ENCODE data around the gene SCYGR6. TPM values are rescaled to one million over a fixed set of nuclear protein-coding genes. Genes with fewer than 3 reads are reported as not detected.

Gene SCYGR6
- total RNA-seq, 2 donors from 2014 or later: not detected

- H3K27me3 Mint-ChIP-seq (ENCODE audit: insufficient read depth): peaks cover 22% of the 10 kb centered on the region
- Histone ChIP-seq H3K4me3 (ENCODE audit: low read length) (no peak overlapping the region), H3K9me3 (ENCODE audit: control insufficient read depth, low read length) (no peaks in the 10 kb centered on the region), H3K27me3 (ENCODE audit: control insufficient read depth, insufficient read depth, low read length, poor library complexity, severe bottlenecking) (peaks cover 18% of the 10 kb centered on the region), H3K36me3 (ENCODE audit: control insufficient read depth, insufficient read depth, low read length) (no peaks in the 10 kb centered on the region), H3K4me1 (ENCODE audit: control insufficient read depth, insufficient read depth, low read length) (no peaks in the 10 kb centered on the region), H3K9ac (ENCODE audit: extremely low read depth, low read length, poor library complexity, severe bottlenecking) (no peak overlapping the region), H3K27ac (ENCODE audit: low read depth, low read length) (no peak overlapping the region)
- WGBS, 2 experiments (ENCODE audit: insufficient coverage in 1 of 2, insufficient read length in 1 of 2): 100% methylated on average over 1 of the region's 1 CpG; no CpG with 5 or more reads in 1 of the 2 experiments
- no peak overlapping the region for H3K27ac Mint-ChIP-seq
- H3K4me3 Mint-ChIP-seq: no peak overlapping the region
- no peak for DNase-seq
- H3K9me3 Mint-ChIP-seq: peaks cover 6% of the 10 kb centered on the region
- no peaks in the 10 kb centered on the region for H3K36me3 Mint-ChIP-seq (ENCODE audit: low read depth)
- peaks cover 4% of the 10 kb centered on the region for H3K4me1 Mint-ChIP-seq
- no peak for TF ChIP-seq CTCF (conservative IDR thresholded peaks at IDR 0.05)
These were observed 11.3 kb downstream of the SCYGR6 start for GRCh38 chr2:227713291-227713690.

GRCh38 chr2:227710986-227711385, 13.6 kb downstream of the SCYGR6 start:
- no peak overlapping the region for H3K4me3 Mint-ChIP-seq
- H3K9me3 Mint-ChIP-seq: peaks cover 6% of the 10 kb centered on the region
- DNase-seq: no peak
- no peak for TF ChIP-seq CTCF (conservative IDR thresholded peaks at IDR 0.05)
- Histone ChIP-seq H3K9ac (ENCODE audit: extremely low read depth, low read length, poor library complexity, severe bottlenecking) (no peak overlapping the region), H3K27ac (ENCODE audit: low read depth, low read length) (no peak overlapping the region), H3K4me3 (ENCODE audit: low read length) (no peak overlapping the region), H3K27me3 (ENCODE audit: control insufficient read depth, insufficient read depth, low read length, poor library complexity, severe bottlenecking) (peaks cover under 1% of the 10 kb centered on the region), H3K36me3 (ENCODE audit: control insufficient read depth, insufficient read depth, low read length) (no peaks in the 10 kb centered on the region), H3K9me3 (ENCODE audit: control insufficient read depth, low read length) (no peaks in the 10 kb centered on the region), H3K4me1 (ENCODE audit: control insufficient read depth, insufficient read depth, low read length) (no peaks in the 10 kb centered on the region)
- H3K27me3 Mint-ChIP-seq (ENCODE audit: insufficient read depth): peaks cover 2% of the 10 kb centered on the region
- no peaks in the 10 kb centered on the region for H3K36me3 Mint-ChIP-seq (ENCODE audit: low read depth)
- WGBS, 2 experiments (ENCODE audit: insufficient coverage in 1 of 2, insufficient read length in 1 of 2): 92 to 94% methylated on average over 3 to 7 of the region's 7 CpGs
- H3K27ac Mint-ChIP-seq: no peak overlapping the region
- no peaks in the 10 kb centered on the region for H3K4me1 Mint-ChIP-seq

GRCh38 chr2:227707390-227707789, 17.2 kb downstream of the SCYGR6 start:
- H3K27me3 Mint-ChIP-seq (ENCODE audit: insufficient read depth): no peaks in the 10 kb centered on the region
- no peak overlapping the region for H3K4me3 ChIP-seq (ENCODE audit: low read length)
- no peak overlapping the region for H3K27ac Mint-ChIP-seq
- no peak overlapping the region for H3K27ac ChIP-seq (ENCODE audit: low read depth, low read length)
- H3K36me3 ChIP-seq (ENCODE audit: control insufficient read depth, insufficient read depth, low read length): no peaks in the 10 kb centered on the region
- no peak for DNase-seq
- H3K4me3 Mint-ChIP-seq: no peak overlapping the region
- TF ChIP-seq CTCF (conservative IDR thresholded peaks at IDR 0.05): no peak
- no peaks in the 10 kb centered on the region for H3K4me1 ChIP-seq (ENCODE audit: control insufficient read depth, insufficient read depth, low read length)
- no peak overlapping the region for H3K9ac ChIP-seq (ENCODE audit: extremely low read depth, low read length, poor library complexity, severe bottlenecking)
- H3K9me3 ChIP-seq (ENCODE audit: control insufficient read depth, low read length): no peaks in the 10 kb centered on the region
- no peaks in the 10 kb centered on the region for H3K27me3 ChIP-seq (ENCODE audit: control insufficient read depth, insufficient read depth, low read length, poor library complexity, severe bottlenecking)
- WGBS, 2 experiments (ENCODE audit: insufficient coverage in 1 of 2, insufficient read length in 1 of 2): 67 to 75% methylated on average over 3 to 4 of the region's 6 CpGs
- H3K36me3 Mint-ChIP-seq (ENCODE audit: low read depth): no peaks in the 10 kb centered on the region
- peaks cover 2% of the 10 kb centered on the region for H3K4me1 Mint-ChIP-seq
- peaks cover 6% of the 10 kb centered on the region for H3K9me3 Mint-ChIP-seq

All from endodermal cell (in vitro differentiated cells).